Stimulated activated effector memory CD8-positive, alpha-beta T cell treated with anti-CD3 and anti-CD28 coated beads, Interleukin-12 subunit alpha, Interleukin-12 subunit beta, amount 100 ng/mL, for 72 hours (primary cell): ENCODE measurements around the gene NFIA.

Source experiments
- ATAC-seq: fragments of 150-1000 bp; cut with Tn5 transposase; 2 replicates; pipeline ENCODE4 v1.10.0; 2021
- DNase-seq, 2 donors: peaks; one replicate each; pipeline ENCODE4 v3.0.0; 2021 to 2022; ENCODE audit warnings: low spot score in 2 of 2
- H3K27ac Mint-ChIP-seq: one replicate; pipeline ENCODE4 v1.8.0; 2022; ENCODE audit warnings: mild to moderate bottlenecking, mixed read lengths
- H3K36me3 Mint-ChIP-seq: one replicate; pipeline ENCODE4 v1.8.0; 2022; ENCODE audit warnings: mild to moderate bottlenecking, mixed read lengths
- H3K4me1 Mint-ChIP-seq: one replicate; pipeline ENCODE4 v1.8.0; 2022; ENCODE audit warnings: mixed read lengths
- H3K4me3 Mint-ChIP-seq: one replicate; pipeline ENCODE4 v1.8.0; 2022; ENCODE audit warnings: mild to moderate bottlenecking, mixed read lengths
- H3K9me3 Mint-ChIP-seq: one replicate; pipeline ENCODE4 v1.8.0; 2022; ENCODE audit warnings: mixed read lengths

NFIA gene

DNA sequence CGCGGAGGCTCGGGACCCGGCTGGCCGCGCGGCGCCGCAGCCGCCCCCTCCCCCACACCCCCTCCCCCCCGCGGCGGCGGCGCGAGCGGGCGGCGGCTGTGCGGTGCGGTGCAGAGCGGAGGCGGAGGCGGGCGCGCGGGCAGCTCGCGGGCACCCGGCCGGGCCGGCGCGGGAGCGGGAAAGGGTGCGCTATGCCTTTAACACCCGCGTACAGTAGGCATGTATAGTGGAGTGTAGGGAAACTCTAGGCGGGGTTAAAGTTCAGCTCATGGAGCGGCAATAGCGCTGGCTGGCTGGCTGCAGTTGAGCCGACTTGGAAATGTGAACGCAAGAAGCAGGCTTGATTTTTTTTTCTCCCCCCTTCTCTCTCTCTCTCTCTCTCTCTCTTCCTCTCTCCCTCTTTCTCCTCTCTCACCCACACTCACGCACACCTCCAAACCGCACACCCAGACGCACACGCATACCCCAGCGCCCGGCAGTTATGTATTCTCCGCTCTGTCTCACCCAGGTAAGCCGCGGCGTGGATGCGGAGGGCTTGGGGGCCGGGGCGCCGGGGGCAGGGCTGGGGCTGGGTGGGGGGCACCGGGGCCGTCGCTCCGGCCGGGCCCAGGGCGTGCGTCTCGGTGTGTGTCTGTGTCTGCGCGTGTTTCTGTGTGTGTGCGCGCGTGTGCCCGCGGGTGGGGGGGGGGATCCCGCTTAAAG is at the start of gene NFIA:
Gene NFIA (plus strand): TSS at position 251 of the 702 bp plus-strand sequence.
- H3K4me1 Mint-ChIP-seq: peaks cover 41% of the 10 kb centered on the region
- peak; percentile 48 for ATAC-seq
- H3K4me3 Mint-ChIP-seq: peak within 1 kb of the TSS; percentile 84
- DNase-seq: peak; percentile 7 to 66
- peak within 1 kb of the TSS; percentile 77 for H3K27ac Mint-ChIP-seq
- peaks cover 12% of the 10 kb centered on the region for H3K36me3 Mint-ChIP-seq
- no peaks in the 10 kb centered on the region for H3K9me3 Mint-ChIP-seq

DNA sequence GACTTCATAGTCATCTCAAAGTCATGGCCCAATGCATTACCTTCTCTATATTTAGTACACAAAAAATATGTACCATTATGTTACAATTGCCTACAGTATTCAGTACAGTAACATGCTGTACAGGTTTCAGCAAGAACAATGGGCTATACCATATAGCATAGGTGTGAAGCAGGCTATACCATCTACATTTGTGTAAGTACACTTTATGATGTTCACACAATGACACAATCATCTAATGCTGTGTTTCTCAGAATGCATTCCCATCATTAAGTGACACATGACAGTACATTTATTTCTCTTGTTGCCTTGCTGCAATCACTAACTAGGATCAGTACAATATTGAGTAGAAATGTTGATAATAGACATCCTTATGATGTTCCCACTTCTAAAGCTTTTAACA is 46.5 kb upstream of the NFIA start:
- Mint-ChIP-seq H3K4me3 (no peak overlapping the region), H3K36me3 (no peaks in the 10 kb centered on the region), H3K9me3 (peaks cover 3% of the 10 kb centered on the region), H3K4me1 (no peaks in the 10 kb centered on the region), H3K27ac (no peak overlapping the region)
- no peak for DNase-seq
- ATAC-seq: no peak

DNA sequence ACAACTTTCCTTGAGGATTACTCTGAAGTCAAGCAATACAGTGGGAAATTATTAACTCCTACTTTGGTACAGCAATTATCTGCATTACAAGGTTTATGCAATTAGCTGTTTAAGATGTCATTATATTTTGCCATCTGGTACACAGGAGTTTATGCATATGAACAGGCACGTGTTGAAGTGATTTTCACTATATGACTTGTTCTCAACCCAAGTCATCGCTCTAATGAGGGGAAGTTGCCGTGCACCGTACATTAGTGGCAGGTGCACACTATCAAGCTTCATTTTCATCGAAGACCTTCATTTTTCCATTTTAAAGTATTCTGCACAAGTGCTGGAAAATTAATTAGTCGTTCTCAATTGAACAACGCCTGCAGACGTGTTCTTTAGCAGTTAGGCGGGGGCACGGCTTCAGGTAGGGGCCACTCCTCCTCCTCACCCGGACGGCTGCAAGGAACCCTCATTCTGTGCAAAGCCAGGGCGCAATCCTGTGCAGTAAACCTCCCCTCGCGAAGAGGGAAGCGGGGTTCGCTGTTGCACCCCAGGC is 39.8 kb upstream of the NFIA start:
- Mint-ChIP-seq H3K9me3 (no peaks in the 10 kb centered on the region), H3K4me1 (no peaks in the 10 kb centered on the region), H3K27ac (no peak overlapping the region), H3K4me3 (peak overlapping the region; percentile 53), H3K36me3 (no peaks in the 10 kb centered on the region)
- DNase-seq: no peak
- ATAC-seq: peak; percentile 6

DNA sequence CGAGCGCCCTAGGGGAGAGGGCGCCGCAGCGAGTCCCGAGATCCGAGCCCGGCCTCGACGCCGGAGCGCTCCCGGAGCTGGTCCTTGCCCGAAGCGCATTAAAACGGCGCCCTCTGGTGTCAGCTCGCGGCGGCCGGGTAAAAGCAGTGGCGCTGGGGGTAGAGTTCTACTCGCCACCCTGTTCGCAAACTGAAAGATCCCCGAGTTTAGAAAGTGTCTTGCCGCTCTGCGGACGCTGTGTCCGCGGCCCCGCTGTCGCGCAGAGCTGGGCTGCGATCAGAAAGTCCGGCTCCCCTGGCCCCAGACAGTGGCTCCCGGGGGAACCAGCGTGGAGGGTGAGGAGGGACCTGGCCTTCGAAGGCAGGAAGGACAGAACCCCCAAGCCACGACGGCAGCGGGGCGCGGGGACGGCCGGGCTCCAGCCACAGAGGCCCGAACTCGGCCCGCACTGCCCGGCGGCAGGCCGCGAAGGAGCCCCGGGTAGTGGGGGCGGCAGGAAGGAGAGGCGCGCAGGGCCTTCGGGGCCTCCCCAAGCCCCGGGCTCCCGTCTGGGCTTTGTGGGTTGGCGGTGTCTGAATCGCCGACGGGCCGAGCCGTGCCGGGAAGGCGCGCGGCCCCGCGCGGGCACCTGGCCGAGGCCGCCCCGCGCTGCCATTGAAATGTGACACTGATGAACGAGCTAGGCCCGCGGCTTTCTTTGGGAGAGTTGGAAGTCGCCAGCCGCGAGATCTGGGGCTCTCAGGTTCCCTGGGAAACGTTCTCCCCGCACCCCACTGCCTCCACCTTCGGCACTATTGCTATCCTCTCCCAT is 39.1 kb upstream of the NFIA start:
- Mint-ChIP-seq H3K4me3 (peak overlapping the region; percentile 53), H3K9me3 (no peaks in the 10 kb centered on the region), H3K36me3 (no peaks in the 10 kb centered on the region), H3K4me1 (no peaks in the 10 kb centered on the region), H3K27ac (no peak overlapping the region)
- peak; percentile 97 for ATAC-seq
- DNase-seq: peak; percentile 91 to 97

DNA sequence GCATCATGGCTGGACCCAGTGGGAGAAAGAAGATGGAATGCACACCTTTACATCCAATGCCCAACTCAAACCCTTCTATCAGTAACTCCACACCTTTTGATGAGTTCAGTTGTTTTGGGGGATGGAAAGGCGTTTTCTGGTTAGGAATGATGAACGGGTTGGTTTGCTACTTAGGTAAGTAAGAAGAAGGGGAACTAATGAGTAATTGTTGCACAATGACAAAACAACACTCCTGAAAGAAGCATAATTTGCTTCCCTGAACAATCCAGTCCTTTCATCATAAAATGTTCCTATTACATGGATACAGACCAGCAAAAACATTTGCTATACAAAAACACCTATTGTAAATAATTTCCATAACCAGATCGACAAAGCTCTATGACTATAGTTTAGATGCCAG is 35.9 kb upstream of the NFIA start:
- H3K36me3 Mint-ChIP-seq: no peaks in the 10 kb centered on the region
- H3K9me3 Mint-ChIP-seq: no peaks in the 10 kb centered on the region
- no peak overlapping the region for H3K27ac Mint-ChIP-seq
- DNase-seq: no peak
- H3K4me1 Mint-ChIP-seq: peaks cover 6% of the 10 kb centered on the region
- ATAC-seq: no peak
- no peak overlapping the region for H3K4me3 Mint-ChIP-seq

DNA sequence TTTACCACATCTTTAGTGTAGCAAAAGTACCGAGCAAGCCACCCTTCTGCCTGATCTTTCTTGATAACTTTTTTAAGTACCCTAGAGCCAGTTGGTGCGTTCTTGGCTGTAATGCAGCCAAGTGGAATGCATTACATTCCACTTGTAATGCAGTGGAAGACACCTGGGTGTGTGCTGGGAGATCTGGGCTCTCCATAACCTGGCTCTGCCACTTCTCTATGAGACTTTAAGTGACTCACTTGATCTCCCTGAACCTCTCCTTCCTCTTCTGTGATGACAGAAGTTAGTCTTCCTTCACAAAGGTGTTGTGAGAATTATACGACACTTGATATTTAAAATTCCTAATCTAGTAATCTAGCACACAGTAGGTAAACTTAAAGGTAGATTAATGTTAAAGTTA is 35.3 kb upstream of the NFIA start:
- no peak overlapping the region for H3K27ac Mint-ChIP-seq
- ATAC-seq (no peak), DNase-seq (no peak)
- H3K4me1 Mint-ChIP-seq: peaks cover 11% of the 10 kb centered on the region
- H3K36me3 Mint-ChIP-seq: no peaks in the 10 kb centered on the region
- H3K9me3 Mint-ChIP-seq: no peaks in the 10 kb centered on the region
- no peak overlapping the region for H3K4me3 Mint-ChIP-seq

DNA sequence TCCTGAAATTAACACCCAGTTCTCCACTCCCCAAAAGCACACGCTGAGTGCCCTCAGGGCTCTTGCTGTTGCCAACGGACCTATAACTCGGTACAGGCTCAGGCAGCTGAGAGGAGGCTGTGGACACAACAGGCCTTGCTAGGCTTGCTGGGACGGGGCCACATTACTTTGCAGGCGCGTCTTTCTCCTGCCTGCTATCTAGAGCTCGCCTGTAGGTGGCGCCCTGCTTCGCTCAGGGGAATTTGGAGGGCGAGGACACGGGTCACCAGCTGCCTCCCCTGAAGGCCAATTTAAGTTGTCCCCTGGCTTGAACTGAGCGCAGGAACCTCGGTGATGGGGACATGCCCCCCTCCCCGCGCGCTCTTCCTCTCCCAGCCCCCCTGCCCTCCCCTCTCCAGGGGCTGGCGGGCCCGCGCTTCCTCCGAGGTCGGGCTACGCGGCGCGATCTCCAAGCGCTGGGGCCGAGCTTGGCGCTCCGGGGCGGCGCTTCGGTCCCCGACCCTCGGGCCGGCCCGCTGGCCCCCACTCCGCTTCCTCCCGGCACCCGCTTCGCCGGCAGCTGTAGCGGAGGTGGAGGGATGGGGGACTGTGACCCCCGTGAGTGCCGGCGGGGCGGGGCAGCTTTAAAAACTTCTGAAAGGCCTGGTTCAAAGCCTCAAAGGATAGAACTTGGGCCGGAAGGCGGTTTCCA is 32.4 kb upstream of the NFIA start:
- peaks cover 28% of the 10 kb centered on the region for H3K4me1 Mint-ChIP-seq
- no peaks in the 10 kb centered on the region for H3K36me3 Mint-ChIP-seq
- peak; percentile 85 for ATAC-seq
- peak overlapping the region; percentile 78 for H3K27ac Mint-ChIP-seq
- peak; percentile 98 to 99 for DNase-seq
- peak overlapping the region; percentile 83 for H3K4me3 Mint-ChIP-seq
- no peaks in the 10 kb centered on the region for H3K9me3 Mint-ChIP-seq

DNA sequence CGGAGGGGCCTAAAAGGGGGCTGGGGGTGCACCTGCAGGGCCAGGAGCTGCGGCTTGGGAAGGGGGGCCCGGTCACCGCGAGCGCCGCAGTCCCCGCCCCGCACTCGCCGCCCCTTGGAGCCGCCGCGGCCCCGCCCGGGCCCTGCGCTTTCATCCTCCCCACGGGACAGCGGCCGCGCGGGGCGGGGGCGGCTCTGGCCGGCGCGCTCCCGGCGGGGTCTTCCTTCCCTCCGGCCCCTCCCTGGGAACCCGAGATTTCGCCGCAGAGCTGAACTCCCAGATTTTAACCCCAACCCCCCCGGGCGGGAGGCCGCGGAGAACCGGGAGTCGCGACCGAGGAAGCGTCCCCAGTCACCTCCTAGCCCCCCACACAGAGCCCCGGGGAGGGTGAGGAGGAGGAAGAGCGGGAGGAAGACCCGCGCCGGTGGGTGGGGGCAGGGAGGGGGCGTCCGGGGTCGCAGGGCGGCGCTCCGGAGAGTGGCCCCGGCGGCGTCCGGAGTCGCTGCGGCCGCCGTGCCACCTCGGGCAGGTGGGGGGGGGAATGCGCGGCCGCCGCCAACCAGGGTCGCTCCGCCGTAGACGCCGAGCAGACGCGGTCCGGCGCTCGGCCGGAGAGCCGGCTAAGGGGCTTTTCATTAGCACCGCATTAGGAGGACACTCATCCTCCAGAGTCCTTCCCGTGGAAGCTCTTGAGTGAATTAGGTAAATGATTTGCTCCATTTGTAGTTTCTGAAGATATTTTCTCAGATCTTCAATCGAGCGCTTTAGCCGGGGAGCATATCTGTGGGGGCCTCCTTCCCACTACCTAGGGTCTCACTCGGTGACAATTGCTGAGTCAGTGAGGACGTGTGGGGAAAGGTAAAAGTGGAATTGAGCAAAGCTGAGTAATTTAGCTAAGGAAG is 31.6 kb upstream of the NFIA start:
- Mint-ChIP-seq H3K9me3 (no peaks in the 10 kb centered on the region), H3K4me1 (peaks cover 28% of the 10 kb centered on the region), H3K4me3 (peak overlapping the region; percentile 83), H3K27ac (peak overlapping the region; percentile 78), H3K36me3 (no peaks in the 10 kb centered on the region)
- DNase-seq (peak in 1 of 2 donors; percentile 70), ATAC-seq (peak; percentile 62)

DNA sequence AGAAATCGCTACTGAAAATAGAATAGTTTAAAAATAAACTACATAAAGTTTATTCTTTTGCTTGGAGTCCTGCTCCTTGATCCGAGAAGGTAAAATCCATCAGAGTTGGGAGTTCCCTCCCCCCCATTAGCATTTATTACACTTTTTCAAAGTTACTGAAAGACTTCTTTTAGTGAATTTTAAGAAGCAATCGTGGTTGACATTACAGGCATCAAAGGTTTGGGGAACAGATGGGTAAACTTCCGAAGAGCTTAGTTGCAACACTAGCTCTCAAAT is 31.0 kb upstream of the NFIA start:
- Mint-ChIP-seq H3K36me3 (no peaks in the 10 kb centered on the region), H3K4me3 (peak overlapping the region; percentile 83), H3K27ac (peak overlapping the region; percentile 78), H3K4me1 (peaks cover 28% of the 10 kb centered on the region), H3K9me3 (no peaks in the 10 kb centered on the region)
- DNase-seq (no peak), ATAC-seq (no peak)

DNA sequence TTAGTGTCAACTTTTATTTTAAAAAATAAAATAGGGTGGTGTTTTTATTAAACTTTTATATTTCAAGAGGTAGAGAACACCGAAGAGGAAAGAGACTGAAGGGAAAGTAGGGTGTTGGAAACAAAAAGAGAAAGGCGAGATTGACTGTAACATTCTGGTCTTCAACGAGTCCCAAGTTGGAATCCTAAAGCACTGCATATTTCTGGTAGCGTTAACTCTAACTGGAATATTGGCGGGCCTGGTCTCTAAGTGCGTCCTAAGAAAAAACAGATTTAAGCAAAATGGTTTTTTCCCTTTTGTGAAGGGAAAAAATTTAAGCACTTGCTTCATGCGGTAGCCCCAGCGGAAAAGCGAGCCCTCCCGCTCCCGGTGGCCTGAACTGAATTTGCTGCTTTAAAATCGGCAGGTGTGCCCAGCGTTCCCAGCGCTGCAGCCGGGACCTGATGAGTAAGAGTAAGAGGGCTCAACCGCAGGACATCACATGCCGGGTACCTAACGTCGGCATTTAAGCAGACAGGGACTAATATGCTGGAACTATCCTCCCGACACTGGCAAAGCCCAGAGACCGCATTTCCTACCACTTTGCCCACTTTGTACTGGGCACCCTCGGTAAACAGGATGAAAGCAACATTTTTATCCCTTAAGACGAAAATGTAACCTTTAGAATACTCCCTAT is 30.5 kb upstream of the NFIA start:
- H3K9me3 Mint-ChIP-seq: no peaks in the 10 kb centered on the region
- H3K27ac Mint-ChIP-seq: no peak overlapping the region
- peaks cover 29% of the 10 kb centered on the region for H3K4me1 Mint-ChIP-seq
- DNase-seq: no peak
- no peak for ATAC-seq
- H3K36me3 Mint-ChIP-seq: no peaks in the 10 kb centered on the region
- peak overlapping the region; percentile 83 for H3K4me3 Mint-ChIP-seq

DNA sequence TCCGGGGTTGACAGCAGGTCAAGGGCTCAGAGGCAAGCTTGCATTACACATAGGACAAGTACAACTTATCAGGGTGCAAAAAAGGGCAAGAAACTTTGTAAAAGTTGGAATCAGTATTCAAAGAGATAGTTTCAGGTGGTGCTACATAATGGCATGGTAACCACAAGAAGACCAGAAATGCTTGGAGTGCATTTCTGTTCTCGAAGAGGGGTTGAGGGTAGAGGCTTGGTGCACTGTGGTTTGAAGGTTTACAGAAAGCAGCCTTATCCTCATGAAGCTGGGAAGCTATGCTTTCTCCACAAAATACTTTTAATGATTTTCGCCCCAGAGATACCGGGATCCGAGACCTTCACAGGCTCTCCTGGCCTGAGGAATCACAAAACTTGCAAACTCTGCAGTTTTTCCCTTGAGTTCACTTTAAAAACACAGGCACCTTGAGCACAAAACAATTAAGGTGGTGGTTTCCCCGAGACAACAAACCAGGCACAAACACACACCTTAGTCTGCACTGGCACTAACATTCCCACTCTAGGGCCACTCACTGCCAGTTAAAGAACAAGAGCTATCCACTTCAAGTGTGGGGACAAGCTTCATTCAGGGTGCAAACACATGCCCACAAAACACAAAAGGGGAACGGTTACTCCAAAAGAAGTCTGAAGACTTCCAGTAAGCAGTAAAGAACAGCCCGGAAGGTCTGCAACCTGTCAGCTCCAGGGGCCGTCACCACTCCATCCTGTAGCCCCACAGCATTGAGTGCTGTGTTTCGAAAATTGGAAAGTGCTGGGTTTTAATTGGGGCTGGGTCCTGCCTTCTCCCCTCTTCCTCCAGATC is 29.8 kb upstream of the NFIA start:
- Mint-ChIP-seq H3K27ac (peak overlapping the region; percentile 70), H3K9me3 (no peaks in the 10 kb centered on the region), H3K4me3 (peak overlapping the region; percentile 83), H3K4me1 (peaks cover 33% of the 10 kb centered on the region), H3K36me3 (peaks cover 3% of the 10 kb centered on the region)
- no peak for DNase-seq
- ATAC-seq: no peak

DNA sequence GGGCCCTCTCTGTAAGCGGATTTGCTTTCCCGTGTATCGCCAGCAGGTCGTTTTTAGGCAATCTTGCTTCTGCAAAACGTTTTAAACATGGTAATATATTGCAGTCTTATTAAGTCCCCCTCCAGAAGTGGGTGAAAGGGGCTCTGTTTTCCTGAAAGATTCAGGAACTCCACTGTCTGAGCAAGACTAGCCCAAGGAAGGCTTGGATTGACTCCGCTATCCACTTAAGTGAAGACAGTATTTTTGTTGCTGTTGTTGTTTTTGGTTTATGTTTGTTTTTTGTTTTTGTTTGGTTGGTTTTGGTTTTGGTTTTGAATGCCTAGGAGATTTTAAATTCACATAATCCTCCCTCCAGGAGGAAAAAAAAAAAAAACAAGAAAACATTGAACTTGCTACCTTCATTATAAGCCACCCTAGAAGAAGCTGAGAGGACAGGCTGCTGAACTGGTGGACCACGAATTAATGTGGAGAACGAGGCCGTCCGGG is 29.1 kb upstream of the NFIA start:
- peak overlapping the region; percentile 70 for H3K27ac Mint-ChIP-seq
- ATAC-seq (no peak), DNase-seq (no peak)
- H3K4me3 Mint-ChIP-seq: peak overlapping the region; percentile 83
- peaks cover 8% of the 10 kb centered on the region for H3K36me3 Mint-ChIP-seq
- H3K4me1 Mint-ChIP-seq: peaks cover 33% of the 10 kb centered on the region
- H3K9me3 Mint-ChIP-seq: no peaks in the 10 kb centered on the region

DNA sequence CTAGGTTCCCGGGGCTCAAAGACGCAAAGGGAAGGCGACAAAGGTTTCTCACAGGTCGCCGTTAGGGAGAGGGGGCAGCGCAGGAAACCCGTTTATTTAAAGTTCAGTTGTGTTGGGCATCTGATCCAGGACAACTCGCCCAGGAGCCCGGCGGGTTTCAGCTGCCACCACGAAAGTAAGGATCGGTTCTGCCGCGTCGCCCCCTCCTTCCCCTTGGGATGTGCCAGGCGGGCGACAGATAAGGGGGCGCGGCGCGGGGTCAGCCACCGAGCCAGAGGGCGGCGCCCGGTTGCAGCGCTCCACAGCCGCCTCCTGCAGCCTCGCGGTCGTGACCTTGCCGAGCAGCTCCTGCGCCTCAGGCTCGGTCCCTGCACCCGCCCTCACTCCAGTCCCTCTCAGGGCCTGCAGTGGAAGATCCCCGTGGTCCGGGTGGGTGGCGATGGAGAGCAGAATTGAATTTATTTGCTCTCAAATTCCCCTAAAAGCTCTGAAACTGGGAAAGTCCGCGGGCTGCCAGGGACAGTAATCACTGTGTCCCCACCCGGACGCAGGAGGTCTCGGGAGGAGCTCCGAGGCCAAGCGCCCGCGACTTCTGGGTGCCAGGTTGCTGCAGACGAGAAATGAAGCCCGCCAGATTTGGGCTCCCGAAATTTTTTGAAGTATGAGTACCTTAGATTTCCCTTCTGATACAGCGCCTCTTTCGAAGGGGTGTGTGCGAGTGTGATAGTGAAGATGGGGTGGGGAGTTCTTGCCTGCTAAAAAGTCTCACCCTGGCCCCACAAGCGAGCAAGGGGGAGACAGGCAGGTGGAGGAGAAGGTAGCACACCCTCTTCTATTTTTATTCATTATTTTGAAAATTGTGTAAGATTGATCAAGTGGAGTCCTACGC is 28.4 kb upstream of the NFIA start:
- peaks cover 33% of the 10 kb centered on the region for H3K4me1 Mint-ChIP-seq
- peak overlapping the region; percentile 70 for H3K27ac Mint-ChIP-seq
- peaks cover 8% of the 10 kb centered on the region for H3K36me3 Mint-ChIP-seq
- ATAC-seq (peak; percentile 45), DNase-seq (peak; percentile 14 to 64)
- H3K9me3 Mint-ChIP-seq: no peaks in the 10 kb centered on the region
- peak overlapping the region; percentile 83 for H3K4me3 Mint-ChIP-seq
